ENCODE data around the gene DAPK2.
A peak's percentile ranks its signal among the peaks of the same experiment; 100 is the strongest.
"Not testable (repeated sequence)": the region's sequence is repeated elsewhere in the genome, so short reads cannot be mapped to it uniquely, and the experiment has no call there.

Gene DAPK2

DNA sequence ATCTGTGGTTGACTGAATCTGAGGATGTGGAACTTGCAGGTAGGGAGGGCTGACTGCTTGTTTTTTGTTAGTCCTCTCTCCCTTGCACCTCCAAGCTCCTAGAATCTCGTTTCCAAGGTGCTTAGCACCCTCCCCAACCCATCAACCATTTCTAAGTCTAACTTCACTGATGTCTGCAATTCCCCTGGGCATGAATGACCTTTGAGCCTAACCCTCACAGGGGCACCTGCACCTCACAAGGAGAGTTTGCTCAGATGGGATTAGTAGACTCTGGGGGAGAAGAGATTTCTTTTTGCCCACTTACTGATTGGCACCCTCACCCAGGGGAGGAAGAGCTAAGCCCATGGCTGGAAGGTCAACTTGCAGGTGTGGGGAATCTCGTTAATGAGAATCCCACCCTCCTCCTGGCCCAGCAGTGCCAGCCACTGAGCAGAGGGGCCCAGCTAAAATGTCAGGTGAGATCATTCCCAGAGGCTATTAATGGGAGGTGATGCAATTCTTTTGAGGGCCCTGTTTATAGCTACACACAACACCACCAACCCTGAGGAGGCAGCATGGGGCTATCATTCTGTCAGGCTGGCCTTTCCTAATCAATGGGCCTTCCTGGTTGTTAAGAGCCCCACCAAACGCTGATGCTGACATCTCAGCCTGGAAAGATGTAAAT, 130.9 kb downstream of the DAPK2 start:
- no peak for DNase-seq (ENCODE audit: low read depth)

DNA sequence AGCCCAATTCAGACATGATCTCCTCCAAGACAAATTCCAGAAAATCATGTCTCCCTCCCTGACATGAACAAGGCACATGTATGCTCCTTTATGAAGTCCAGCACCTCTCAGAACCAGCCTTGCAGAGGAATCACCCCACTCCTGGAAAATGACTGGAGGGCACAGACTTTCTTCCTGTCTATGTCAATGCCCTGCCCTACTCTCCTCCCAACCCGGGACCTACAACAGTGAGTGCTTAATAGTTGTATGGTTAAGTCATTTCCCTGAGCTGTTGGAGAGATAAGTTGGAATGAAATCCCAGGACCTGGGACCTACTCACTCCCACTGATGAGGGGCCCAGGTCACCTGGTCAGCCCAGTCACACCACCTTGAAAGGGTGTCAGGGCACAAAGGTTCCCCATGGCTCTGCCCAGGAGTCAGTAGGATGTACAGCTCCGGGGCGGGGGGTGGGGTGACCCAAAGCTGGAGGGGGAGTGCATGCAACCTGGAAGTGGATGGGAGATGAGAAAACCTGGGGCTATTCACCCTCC, 132.4 kb downstream of the DAPK2 start:
- no peak for DNase-seq (ENCODE audit: low read depth)

DNA sequence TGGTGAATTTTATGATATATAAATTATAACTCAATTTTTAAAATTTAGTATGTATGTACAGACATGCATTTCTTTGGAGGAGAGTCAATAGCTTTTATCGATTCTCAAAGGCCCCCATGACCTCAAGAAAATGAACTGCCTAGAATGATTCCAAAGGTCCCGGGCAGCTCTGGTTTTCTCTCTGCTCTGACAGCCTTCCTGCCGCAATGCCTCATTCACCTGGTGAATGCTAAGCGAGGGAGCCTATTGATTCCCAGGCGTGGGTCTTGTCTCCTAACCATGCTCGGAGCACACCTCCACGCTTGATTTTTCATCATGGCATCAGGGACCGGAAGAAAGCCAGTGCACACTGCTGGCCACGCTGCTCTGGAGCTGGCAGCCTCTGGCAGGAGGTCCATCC, 132.9 kb downstream of the DAPK2 start:
- no peak for DNase-seq (ENCODE audit: low read depth)

DNA sequence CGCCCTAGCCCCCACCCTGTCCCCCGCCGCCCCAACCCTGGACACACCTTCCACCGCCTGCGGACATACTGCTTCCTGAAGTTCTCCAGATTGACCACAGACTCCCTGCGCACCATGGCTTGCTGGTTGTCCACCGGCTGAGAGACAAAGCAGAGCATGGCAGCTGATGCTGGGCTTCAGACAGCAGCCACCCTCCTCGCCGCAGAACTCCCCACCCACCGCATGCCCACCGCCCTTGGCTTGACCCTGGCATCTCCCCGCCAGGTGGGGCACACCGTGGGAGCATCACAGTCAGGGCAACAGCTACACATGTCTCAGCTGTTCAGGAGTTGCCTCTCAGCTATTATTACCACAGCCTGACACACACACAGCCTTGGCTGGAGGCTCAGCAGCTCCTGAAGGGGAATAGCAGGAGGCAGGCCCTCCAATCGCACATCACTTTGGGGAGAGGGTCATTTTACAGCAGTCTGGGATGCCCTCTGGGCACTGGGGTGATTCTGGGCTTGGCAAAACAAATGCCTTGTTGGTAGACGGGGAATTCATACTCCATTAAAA, 134.1 kb downstream of the DAPK2 start:
- DNase-seq (ENCODE audit: low read depth), result no peak

DNA sequence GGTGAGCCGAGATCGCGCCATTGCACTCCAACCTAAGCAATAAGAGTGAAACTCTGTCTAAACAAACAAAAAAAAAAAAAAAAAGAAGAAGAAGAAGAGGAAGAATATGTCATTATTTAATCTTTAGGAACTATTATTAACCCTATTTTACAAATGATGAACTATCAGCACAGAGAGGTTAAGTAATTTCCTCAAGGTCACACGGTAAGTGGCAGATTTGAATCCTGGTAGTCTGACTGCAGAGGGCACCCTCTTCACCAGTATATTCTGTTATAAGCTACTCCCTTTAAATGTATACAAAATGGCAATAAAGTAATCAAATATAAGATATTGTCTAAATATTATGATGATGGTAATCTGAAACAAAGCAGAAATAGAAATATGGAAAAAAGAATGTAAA, 135.1 kb downstream of the DAPK2 start:
- DNase-seq (ENCODE audit: low read depth), result no peak

DNA sequence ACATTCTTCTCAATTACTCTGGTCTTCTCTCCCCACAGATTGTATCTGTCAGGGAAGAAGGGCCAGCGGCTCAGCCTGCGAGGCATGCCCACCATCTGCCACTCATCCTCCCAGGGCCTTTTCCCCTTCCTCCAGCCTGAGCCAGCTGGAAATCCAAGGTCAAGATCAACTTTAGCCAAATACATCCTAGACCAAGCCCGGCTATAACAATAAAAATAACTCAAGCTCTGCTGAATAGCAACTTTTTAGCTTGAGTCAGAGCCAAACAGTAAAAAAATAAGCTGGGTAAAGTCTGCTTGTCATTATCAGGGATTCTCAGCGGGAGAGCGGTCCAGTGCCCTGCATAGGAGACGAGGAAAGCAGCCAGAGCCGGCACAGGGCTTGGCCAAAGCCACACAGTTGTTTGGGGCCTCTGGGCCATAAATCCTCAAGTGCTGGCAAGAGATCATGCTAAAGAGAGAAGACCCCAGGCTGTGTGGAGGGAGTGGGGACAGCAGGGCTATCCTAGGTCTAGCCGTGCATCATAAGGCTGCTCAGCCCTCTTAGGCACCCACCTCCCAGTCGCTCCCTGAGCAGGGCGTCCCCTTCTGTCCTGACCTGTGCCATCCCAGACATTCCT, 136.4 kb downstream of the DAPK2 start:
- no peak for DNase-seq (ENCODE audit: low read depth)

DNA sequence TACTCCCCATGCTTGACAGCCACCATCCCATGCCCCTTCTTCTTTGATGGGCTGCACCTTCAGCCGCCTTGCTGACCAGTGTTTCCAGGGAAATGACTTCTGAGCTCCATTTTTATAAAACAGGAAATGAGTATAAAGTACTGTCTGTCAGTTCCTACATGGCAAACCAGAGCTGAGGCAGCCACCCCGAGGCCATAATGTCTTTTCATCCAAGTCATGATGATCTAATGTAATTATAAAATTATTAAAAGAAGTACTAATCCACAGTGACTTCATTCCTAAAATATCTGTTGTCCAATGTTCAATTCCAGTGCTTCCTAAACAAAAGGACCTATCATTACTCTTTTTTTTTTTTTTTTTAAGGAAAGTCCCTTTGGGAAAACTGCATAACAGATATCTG, 137.3 kb downstream of the DAPK2 start:
- no peak for DNase-seq (ENCODE audit: low read depth)

DNA sequence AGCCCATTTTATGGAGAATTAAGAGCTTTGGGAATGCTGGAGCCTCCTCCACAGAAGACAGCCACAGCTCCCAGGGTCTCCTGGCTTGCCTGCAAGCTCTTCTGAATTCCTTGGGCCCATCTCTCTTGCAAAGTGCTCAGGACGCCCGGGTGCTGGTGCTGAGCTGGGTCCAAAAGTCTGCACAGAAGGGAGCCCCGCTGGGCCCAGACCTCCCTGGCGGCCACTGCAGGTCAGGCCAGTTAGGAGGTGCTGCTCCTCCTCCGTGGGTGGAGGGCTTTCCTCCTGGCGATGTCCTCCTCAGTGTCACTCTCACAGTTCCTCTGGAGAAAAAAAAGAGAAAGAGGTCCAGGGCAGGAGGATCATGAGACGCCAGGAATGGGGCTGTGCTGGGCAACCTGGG, 138.0 kb downstream of the DAPK2 start:
- no peak for DNase-seq (ENCODE audit: low read depth)

DNA sequence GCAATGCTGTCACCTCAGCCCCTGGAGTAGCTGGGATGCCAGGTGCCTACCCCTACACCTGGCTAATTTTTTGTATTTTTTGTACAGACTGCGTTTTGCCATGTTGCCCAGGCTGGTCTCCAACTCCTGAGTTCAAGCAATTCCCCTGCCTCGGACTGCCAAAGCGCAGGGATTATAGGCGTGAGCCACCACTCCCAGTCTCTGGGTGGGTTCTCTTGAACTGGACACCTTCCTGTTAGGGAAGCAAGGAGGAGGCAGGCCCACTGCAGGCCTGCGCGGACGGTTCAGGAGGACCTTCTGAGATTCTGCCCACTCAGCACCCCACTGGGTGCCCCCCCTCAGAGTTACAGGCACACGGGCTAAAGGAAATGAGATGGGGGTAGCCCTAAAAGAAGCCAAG, 138.8 kb downstream of the DAPK2 start:
- DNase-seq (ENCODE audit: low read depth), result no peak

DNA sequence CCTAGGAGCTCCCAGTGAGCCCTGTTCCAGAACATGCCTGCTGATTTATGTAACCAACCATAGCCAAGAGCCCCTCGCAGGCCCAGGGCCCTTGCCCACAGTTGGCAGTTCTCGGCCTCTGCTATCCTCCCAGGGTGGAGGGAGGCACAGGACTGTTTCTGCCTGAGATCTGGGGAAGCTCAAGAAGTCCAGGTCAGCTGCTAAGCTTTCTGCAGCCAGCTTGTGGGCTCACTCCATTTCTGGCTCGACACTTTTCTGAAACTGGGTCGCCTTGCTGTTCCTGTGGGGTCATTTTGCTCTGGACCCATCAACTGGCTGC, 140.1 kb downstream of the DAPK2 start:
- DNase-seq (ENCODE audit: low read depth), result no peak

DNA sequence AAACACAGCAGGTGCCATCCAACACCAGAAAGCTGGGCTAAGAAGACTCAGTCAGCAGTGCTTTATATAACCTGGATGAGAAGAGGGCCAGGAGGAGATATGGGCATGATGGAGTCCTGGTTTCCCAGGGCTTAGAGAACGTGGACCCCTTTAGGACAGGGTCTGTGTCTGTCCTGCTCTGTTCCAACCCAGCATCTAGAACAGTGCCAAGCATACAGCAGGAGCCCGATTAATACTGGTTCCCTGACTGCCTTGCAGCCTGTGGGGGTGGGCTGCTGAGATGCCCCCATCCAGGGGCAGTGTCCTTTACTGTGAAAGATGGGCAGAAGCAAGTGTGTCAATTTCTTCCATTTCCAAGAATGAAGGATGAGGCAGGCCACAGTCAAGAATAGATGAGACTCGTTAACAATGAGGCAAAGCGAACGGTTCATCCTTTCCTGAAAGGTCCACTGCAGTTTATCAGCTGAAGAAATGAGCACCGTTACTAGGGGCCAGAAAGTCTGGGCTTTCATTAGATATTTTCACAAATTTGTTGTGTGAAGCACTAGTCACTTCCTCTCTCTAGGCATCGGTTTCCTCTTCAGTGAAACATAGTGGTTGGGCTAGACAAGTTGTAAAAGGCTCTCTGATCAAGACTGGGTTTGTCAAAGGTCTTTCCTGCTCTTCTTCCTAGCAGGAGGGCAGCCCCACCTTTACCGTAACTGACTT, 140.6 kb downstream of the DAPK2 start:
- no peak for DNase-seq (ENCODE audit: low read depth)

DNA sequence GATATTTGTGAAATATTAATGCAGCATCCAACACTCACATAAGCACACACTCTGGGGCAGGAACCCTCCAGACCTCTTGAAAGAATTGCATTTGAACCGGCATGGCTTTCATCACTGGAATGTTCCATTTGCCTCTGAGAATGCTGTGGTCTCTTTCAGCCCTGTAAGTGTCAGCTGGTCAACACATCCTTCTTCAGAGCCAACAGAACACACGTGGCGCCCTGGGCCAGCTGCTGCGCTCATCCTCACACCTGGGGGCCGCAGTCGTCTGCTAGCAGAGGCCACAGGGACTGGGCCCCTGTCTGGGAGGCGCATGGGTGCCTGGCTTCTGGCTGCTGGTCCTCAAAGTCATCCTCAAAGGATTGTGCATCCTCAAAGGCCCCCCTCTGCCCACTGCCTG, 141.2 kb downstream of the DAPK2 start:
- no peak for DNase-seq (ENCODE audit: low read depth)

DNA sequence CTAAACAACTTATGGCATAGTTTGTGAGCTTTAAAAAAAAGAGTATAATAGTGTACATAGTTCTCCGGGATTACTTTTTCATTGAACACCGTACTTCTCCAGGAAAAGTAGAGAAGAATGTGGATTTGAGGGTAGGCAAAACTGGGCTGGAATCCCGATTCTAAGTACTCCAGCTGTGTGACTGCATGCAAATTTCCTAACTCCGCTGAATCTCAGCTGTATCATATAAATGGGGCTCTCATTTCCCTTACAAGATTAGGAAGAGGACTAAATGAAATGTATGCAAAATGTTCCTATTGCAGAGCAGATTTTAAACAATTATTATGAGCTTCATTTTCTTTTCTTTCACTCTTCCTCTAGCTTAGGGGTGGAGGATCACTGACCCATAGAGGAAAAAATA, 142.2 kb downstream of the DAPK2 start:
- no peak for DNase-seq (ENCODE audit: low read depth)

DNA sequence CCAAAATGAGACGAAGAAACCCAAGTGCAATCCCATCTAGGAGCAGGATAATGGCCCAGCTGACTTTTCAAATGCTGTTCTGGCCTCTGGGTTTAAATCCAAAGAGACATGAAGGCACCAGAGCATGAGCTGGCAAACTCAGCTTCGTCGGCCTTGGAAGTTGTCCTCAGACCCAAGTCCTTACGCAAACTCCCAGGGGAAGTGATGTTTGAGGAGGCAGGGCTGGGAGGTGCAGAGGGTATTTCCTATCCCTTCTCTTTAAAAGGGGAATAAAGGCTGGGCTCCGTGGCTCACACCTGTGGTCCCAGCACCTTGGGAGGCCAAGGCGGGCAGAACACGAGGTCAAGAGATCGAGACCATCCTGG, 143.6 kb downstream of the DAPK2 start:
- no peak for DNase-seq (ENCODE audit: low read depth)

DNA sequence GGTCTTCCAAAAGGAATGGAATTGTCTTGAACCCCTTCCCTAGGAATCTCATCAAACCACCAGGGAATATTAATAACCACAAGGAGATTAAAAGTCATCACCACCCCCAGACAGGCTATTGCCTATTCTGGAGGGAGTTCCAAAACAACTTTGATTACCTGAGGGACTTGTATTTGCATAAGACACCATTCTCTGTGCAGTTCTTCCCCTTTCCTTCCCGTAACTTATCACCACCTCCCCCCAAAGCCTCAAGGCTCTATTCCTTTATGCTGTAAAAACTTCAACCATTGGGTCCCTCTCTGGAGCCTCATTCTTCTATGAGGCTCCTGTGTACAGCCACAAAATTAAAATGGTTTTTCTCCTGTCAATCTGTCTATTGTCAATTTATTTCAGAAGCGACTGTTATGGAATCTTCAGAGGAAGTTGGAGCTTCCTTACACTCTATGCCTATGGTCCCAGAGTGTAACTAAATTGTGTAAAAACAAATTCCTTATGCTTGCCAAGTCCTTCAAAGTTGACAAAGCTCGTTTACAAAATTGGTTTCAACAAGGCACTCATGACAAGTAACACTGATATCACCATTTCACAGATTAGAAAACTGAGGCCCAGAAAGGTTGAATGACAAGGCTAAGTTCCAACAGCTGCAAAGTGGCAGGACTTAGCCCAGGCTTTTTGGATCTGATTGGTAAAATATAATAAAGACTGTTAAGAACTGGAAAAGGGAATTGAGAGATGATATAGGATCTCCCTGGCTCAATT, 144.2 kb downstream of the DAPK2 start:
- no peak for DNase-seq (ENCODE audit: low read depth)

DNA sequence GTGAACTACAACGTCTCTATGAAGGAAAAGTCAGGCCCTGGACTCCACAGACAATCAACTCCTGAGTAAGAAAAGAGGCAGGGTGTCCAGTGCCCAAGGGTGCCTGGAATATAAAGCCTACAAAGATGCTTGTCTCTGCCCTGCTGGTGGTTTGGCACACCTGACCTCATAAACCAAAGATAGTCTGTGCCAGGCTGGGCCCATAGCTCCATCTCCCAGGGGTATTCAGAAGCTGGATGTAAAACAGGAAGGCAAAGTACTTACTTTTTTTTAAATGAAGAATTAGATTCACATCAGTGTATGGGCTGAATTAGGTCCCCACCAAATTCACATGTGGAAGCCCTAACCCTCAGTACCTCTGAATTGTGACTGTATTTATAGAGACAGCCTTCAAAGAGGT, 146.0 kb downstream of the DAPK2 start:
- no peak for DNase-seq (ENCODE audit: low read depth)

DNA sequence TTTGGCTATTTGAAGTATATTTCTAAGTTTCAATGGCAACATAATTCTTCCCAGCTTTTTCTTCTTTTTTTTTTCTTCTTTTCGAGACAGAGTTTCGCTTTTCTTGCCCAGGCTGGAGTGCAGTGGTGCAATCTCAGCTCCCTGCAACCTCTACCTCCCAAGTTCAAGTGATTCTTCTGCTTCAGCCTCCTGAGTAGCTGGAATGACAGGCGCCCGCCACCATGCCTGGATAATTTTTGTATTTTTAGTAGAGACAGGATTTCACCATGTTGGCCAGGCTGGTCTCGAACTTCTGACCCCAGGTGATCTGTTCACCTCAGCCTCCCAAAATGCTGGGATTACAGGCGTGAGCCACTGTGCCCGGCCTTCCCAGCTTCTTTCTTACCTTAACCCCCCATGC, 146.7 kb downstream of the DAPK2 start:
- not testable (repeated sequence) for DNase-seq (ENCODE audit: low read depth)

DNA sequence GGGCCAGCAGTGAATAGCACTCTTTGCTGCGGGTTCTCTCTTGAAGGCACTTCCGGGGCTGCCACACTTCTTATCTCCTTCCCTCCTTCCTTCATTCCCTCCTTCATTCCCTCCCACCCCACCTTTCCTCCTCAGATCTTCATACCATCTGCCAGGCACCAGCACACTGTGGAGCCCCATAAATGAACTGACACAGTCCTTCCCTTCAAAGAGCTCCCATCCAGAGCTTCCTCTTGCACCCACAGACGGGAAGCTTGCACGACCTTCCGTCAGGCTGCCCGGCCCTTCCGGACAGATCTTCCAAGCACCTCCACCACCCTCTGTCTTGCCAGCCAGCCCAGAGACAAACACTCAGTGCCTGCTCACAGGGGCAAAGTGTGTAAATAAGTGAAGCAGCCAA, 147.1 kb downstream of the DAPK2 start:
- no peak for DNase-seq (ENCODE audit: low read depth)

DNA sequence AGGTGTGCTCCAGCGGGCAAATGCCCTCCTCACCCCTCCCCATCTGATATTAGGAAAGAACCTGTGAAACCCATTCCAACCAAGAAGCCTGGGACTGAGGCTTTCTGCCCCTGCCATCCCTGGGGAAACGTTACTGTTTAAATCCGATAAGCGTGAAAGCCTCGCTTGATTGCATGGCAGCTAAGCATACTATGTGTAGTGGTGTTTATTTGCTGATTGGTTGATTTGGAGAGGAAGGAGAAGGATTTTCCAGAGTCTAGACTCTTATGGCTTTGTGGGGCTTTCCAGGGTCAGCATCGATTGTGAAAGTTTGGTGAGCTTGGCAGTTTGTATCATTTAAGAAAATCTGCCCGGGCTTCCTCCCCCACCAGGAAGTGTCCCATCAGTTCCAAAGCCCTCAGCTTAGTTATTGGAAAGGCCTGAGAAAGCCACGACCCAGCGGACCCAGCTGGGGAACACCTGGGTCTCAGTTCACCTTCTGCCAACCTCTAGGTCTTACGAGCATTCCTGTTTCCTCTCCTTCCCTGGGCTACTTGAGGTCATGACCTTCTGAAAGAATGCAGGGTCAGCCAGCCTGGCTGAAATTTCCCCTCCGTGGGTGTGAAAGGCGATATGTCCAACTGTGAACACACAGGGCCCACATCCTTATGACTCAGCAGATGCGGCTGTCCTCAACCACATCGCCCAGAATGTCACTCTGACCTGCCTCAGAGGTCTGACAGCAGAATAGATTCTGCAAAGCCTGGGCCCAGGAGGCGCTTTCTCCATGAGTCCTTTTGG, 149.8 kb downstream of the DAPK2 start:
- peak; percentile 26 for DNase-seq (ENCODE audit: low read depth)

DNA sequence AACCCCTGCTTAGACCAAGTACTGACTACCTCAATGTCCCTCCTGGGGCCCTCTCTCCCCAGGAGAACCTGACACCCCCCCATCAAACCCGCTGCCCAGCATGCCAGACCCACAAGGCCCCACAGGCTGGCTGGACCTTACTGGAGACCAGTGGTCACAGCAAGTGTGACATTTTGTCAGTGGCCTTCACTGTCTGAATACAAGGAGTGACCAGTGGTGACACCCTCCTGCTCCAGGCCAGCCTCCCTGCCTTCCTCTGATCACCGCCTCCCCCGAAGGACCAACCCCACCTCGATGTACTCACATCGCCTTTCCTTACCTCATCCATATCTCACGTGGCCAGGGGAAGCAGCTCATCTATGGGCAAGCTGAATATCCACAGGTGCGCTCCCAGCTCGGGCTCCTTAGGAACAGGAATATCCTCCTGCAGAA, 150.5 kb downstream of the DAPK2 start:
- DNase-seq (ENCODE audit: low read depth), result no peak

DNA sequence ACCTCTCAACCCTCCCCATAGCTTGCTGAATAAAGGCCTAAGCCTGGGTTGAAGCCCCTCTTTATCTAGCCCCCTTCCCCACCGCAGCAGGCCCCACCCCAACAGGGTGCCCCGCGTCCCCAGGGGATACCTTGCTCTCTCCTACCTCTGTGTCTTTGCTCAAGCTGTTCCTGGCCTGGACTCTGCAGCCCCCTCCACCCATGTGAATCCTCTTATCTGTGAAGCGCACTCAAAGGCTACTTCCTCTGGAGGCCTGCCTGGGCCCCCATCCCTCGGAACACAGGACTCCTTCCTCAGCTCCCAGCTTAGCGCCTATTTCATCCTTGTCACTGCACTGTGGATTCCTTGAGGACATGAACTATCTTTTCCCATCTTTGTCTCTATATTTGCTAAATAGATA, 151.1 kb downstream of the DAPK2 start:
- DNase-seq (ENCODE audit: low read depth), result no peak

DNA sequence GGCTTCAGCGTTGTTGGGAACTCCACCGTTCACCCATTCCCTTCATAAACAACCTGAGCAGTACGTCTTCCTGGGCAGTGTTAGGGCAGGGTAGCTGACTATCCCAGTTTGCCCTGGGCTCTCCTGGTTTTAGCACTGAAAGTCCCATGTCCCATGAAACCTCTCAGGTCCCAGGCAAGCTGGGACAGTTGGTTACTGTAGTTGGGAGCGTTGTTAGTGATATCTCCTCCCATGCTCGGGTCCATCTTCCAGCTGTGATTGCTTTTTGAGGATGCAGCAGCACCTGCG, 151.7 kb downstream of the DAPK2 start:
- DNase-seq (ENCODE audit: low read depth), result no peak

All from activated T-cell treated with anti-CD3 and anti-CD28 coated beads for 24 hours (primary cell).